ENCODE measurements around the gene ATG13.
A peak's percentile ranks its signal among the peaks of the same experiment; 100 is the strongest.

The ATG13 gene

DNA sequence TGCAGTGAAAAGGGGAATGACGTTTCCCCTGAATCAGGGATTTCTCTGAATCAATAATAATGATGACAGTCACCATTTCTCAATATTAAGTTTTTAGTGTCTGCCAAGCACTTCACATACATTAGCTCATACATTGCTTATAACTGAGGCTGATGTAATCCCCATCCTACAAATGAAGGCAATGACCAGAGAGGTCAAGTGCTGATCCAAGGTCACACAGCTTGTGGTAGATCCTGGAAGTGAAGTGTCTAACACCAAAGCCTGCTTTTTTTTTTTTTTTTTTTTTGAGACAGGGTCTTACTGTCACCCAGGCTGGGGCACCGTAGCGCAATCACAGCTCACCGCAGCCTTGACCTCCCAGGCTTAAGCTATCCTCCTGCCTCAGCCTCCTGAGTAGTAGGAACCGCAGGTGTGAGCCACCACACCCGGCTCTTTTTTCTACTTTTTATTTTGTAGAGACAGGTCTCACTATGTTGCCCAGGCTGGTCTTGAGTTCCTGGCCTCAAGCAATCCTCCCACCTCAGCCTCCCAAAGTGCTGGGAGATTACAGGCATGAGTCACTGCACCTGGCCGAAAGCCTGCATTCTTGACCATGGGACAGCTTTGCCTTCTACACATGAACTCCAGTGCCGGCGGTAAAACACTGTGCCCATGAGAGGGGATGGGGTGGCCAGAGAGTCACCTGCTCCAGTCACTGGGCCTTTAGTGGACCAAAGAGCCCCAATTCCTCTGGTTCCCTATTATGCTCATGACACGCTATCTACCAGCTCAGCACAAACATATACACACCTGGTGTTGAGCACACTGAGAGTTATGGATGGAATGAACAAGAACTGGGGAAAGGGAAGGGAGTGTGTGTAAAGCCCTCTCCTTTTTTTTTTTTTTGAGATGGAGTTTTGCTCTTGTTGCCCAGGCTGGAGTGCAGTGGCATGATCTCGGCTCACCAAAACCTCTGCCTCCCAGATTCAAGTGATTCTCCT, 65.7 kb downstream of the ATG13 start:
- TF ChIP-seq TEAD4 (IDR thresholded peaks at IDR 0.05) (peak; percentile 8; the same call in 1 of the 2 replicates), NFIC (IDR thresholded peaks at IDR 0.05) (no peak)

DNA sequence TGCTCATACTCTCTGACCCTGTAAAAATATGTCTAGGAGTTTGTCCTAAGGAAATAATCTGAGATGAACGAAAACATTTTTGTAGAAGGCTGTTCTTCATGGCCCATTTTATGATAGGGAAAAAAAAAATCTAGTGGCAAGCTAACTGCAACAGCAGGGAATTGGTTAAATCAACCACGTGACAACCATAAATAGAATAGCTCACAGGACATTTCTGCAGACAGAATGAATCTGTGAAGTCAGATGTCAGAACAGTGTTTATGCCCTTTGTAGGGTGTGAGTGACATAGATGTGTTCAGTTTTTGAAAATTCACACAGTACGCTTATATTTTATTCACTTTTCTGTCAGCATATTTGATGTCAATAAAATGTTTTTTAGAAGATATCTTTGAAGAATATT, 67.0 kb downstream of the ATG13 start:
- TF ChIP-seq CEBPB (IDR thresholded peaks at IDR 0.05) (no peak), NFIC (IDR thresholded peaks at IDR 0.05) (no peak)

DNA sequence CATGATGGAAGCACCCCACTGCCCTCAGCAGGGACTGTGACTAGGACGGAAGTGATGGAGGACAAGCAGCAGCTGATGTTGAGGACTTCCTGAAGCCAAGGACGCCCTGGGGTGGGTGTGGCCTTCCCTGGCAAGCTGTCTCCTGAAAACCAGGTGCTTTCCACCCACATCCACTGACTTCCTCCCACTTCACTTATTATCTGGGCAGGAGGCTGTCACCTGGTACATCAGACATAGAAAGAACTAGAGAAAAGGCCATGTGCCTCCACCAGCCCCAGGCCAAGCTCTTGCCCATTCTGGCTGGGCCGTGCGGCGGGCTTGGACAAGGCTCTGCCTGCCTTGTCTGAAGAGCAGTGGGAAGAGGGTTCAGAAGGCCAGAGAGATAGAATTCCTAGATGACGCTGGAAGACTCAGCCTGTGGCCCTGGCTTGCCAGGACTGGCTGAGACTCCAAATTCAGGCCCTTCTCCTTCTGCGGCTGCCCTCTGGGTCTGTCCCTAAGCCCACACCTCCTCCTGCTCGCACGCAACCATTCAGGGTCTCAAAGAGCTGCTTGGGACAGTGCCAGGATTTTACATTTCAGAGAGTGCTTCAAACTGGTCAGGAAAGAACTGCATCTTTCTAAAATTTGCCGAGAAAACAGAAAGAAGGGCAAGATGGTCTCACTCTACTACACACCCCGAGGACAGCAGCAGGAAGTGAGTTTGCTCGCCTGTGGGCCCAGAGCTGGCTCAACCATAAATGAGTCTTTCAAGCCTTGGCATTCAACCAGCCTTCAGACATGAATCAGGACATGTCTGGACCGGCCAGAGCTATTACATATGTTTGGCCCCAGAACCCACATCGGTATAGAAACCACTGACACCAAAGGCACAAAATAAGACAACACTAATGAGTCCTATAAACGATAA, 69.8 kb downstream of the ATG13 start:
- TF ChIP-seq EGR1 (IDR thresholded peaks at IDR 0.05) (no peak), RAD21 (IDR thresholded peaks at IDR 0.05; ENCODE audit: low read depth) (no peak), ZBTB7A (IDR thresholded peaks at IDR 0.05; ENCODE audit: low read depth) (no peak), FOXM1 (IDR thresholded peaks at IDR 0.05; ENCODE audit: borderline replicate concordance, low read depth) (no peak), EP300 (IDR thresholded peaks at IDR 0.05; ENCODE audit: borderline replicate concordance) (no peak)
- TF ChIP-seq, protein P1, sequence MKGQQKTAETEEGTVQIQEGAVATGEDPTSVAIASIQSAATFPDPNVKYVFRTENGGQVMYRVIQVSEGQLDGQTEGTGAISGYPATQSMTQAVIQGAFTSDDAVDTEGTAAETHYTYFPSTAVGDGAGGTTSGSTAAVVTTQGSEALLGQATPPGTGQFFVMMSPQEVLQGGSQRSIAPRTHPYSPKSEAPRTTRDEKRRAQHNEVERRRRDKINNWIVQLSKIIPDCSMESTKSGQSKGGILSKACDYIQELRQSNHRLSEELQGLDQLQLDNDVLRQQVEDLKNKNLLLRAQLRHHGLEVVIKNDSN (IDR thresholded peaks at IDR 0.05): no peak

DNA sequence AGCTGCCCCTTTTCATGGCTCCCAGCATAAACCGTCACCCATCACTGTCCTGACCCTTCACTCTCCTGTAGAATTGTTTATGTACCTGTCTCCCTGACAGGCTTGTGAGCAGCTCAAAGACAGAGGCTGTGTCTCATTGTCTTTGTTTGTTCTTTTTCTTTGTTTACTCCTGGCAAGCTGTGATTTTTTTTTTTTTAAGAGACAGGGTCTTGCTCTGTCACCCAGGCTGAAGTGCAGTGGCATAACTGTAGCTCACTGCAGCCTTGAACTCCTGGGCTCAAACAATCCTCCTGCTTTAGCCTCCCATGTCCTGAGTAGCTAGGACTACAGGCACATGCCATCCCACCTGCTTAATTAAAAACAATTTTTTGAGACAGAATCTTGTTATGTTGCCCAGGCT, 73.3 kb downstream of the ATG13 start:
- TF ChIP-seq, protein P2, sequence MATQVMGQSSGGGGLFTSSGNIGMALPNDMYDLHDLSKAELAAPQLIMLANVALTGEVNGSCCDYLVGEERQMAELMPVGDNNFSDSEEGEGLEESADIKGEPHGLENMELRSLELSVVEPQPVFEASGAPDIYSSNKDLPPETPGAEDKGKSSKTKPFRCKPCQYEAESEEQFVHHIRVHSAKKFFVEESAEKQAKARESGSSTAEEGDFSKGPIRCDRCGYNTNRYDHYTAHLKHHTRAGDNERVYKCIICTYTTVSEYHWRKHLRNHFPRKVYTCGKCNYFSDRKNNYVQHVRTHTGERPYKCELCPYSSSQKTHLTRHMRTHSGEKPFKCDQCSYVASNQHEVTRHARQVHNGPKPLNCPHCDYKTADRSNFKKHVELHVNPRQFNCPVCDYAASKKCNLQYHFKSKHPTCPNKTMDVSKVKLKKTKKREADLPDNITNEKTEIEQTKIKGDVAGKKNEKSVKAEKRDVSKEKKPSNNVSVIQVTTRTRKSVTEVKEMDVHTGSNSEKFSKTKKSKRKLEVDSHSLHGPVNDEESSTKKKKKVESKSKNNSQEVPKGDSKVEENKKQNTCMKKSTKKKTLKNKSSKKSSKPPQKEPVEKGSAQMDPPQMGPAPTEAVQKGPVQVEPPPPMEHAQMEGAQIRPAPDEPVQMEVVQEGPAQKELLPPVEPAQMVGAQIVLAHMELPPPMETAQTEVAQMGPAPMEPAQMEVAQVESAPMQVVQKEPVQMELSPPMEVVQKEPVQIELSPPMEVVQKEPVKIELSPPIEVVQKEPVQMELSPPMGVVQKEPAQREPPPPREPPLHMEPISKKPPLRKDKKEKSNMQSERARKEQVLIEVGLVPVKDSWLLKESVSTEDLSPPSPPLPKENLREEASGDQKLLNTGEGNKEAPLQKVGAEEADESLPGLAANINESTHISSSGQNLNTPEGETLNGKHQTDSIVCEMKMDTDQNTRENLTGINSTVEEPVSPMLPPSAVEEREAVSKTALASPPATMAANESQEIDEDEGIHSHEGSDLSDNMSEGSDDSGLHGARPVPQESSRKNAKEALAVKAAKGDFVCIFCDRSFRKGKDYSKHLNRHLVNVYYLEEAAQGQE (IDR thresholded peaks at IDR 0.05; ENCODE audit: low read depth): no peak
- TF ChIP-seq ZBTB7A (IDR thresholded peaks at IDR 0.05; ENCODE audit: low read depth) (no peak), EGR1 (IDR thresholded peaks at IDR 0.05) (no peak), MAX (IDR thresholded peaks at IDR 0.05) (no peak), EP300 (IDR thresholded peaks at IDR 0.05; ENCODE audit: borderline replicate concordance) (no peak), TEAD4 (IDR thresholded peaks at IDR 0.05) (no peak), RAD21 (IDR thresholded peaks at IDR 0.05; ENCODE audit: low read depth) (no peak), NFIC (IDR thresholded peaks at IDR 0.05) (no peak), TCF12 (IDR thresholded peaks at IDR 0.05; ENCODE audit: low read depth) (no peak), TAF1 (IDR thresholded peaks at IDR 0.05; ENCODE audit: low read depth) (no peak), CREB1 (IDR thresholded peaks at IDR 0.05; ENCODE audit: low read depth) (no peak), CEBPB (IDR thresholded peaks at IDR 0.05) (no peak), FOXM1 (IDR thresholded peaks at IDR 0.05; ENCODE audit: borderline replicate concordance, low read depth) (no peak), YY1 (IDR thresholded peaks at IDR 0.05; ENCODE audit: low read depth) (no peak)
- TF ChIP-seq, protein P1 (IDR thresholded peaks at IDR 0.05): no peak

GRCh38 chr11:46692450-46692849, 75.1 kb downstream of the ATG13 start:
- TF ChIP-seq TEAD4 (IDR thresholded peaks at IDR 0.05): peak; percentile 35; the same call in 1 of the 2 replicates
- no peak for TF ChIP-seq EP300 (IDR thresholded peaks at IDR 0.05; ENCODE audit: borderline replicate concordance)

DNA sequence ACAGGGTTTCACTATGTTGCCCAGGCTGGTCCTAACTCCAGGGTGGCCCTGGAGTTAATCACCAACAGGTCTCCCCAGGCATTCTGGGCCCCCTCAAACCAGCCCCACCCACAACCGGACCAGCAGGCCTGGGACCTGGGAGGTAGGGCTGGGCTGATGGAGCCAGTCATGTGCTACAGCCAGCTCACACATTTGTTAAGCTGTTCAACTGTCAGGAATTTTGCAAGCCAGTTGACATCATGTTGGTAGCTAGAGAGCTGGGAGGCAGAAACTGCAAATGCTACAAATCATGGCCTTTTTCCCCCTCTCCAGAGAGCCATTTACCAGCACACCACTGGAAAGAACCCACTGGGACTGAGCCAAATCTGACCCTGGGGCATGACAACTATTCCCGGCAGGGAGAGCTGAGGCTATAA, 76.3 kb downstream of the ATG13 start:
- TF ChIP-seq ZBTB7A (IDR thresholded peaks at IDR 0.05; ENCODE audit: low read depth) (no peak), MAX (IDR thresholded peaks at IDR 0.05) (no peak), TAF1 (IDR thresholded peaks at IDR 0.05; ENCODE audit: low read depth) (no peak), CEBPB (IDR thresholded peaks at IDR 0.05) (no peak), TCF12 (IDR thresholded peaks at IDR 0.05; ENCODE audit: low read depth) (no peak), CREB1 (IDR thresholded peaks at IDR 0.05; ENCODE audit: low read depth) (no peak), YY1 (IDR thresholded peaks at IDR 0.05; ENCODE audit: low read depth) (no peak), RAD21 (IDR thresholded peaks at IDR 0.05; ENCODE audit: low read depth) (no peak), NFIC (IDR thresholded peaks at IDR 0.05) (no peak), TEAD4 (IDR thresholded peaks at IDR 0.05) (no peak), EGR1 (IDR thresholded peaks at IDR 0.05) (no peak), EP300 (IDR thresholded peaks at IDR 0.05; ENCODE audit: borderline replicate concordance) (no peak)
- TF ChIP-seq, protein P1 (IDR thresholded peaks at IDR 0.05): no peak
- TF ChIP-seq, protein P2 (IDR thresholded peaks at IDR 0.05; ENCODE audit: low read depth): no peak
